Upper lobe of left lung (tissue), 6 donors: ENCODE measurements around the gene ACCSL. TPM values are rescaled to one million over a fixed set of nuclear protein-coding genes. Genes with fewer than 3 reads are reported as not detected.

Experiments
- ATAC-seq, 2 donors: fragments of 200-7000 bp; cut with Tn5 transposase; one replicate each; pipeline ENCODE4 v1.9.1; 2022; ENCODE audit warnings: mild to moderate bottlenecking in 2 of 2, moderate library complexity in 2 of 2; ENCODE audit not compliant: low FRiP score in 2 of 2
- DNase-seq, 2 donors: peaks; one replicate each; pipeline ENCODE4 v3.0.0-alpha.2; 2019 to 2020
- H3K27ac ChIP-seq, 4 donors: fragments of 200-600 bp; sonication (generic); one replicate each; pipeline ENCODE4 v1.5.1; 2016 to 2019
- H3K27me3 ChIP-seq, 4 donors: fragments of 200-600 bp; sonication (generic); one replicate each; pipeline ENCODE4 v1.5.1; 2017 to 2019
- H3K36me3 ChIP-seq, 4 donors: fragments of 200-600 bp; sonication (generic); one replicate each; pipeline ENCODE4 v1.5.1; 2016 to 2019
- H3K4me1 ChIP-seq, 4 donors: fragments of 200-600 bp; sonication (generic); one replicate each; pipeline ENCODE4 v1.5.1; 2018 to 2019
- H3K4me3 ChIP-seq, 4 donors: fragments of 200-600 bp; sonication (generic); one replicate each; pipeline ENCODE4 v1.5.1; 2017 to 2019; ENCODE audit warnings: mild to moderate bottlenecking in 2 of 4, moderate library complexity in 1 of 4
- H3K9me3 ChIP-seq, 4 donors: fragments of 200-600 bp; sonication (generic); one replicate each; pipeline ENCODE4 v1.5.1; 2018 to 2019
- CTCF ChIP-seq, 6 experiments: fragments of 450-650 bp in 4 of 6; fragments of 200-600 bp in 2 of 6; sonication (generic) in 2 of 6; IDR thresholded peaks; one replicate each; pipeline ENCODE4 v1.5.1; 2016 to 2019; ENCODE audit warnings: antibody characterized with exemption in 6 of 6
- EP300 ChIP-seq, 4 donors: sonication (generic); formaldehyde crosslinking; IDR thresholded peaks; one replicate each; pipeline ENCODE4 v1.5.1; 2017; ENCODE audit warnings: antibody characterized with exemption in 4 of 4, control low read depth in 2 of 4
- POLR2A ChIP-seq, 4 donors: fragments of 450-650 bp; IDR thresholded peaks; one replicate each; pipeline ENCODE4 v1.5.1; 2016 to 2017; ENCODE audit warnings: antibody characterized with exemption in 4 of 4, mild to moderate bottlenecking in 2 of 4
- POLR2AphosphoS5 ChIP-seq, 2 donors: sonication (generic); formaldehyde crosslinking; IDR thresholded peaks; one replicate each; pipeline ENCODE4 v1.5.1; 2017; ENCODE audit warnings: antibody characterized with exemption in 2 of 2
- WGBS, 2 donors: methylation state at CpG; one replicate each; pipeline ENCODE4 v1.1.5; 2017 to 2018; 5-methylcytosine and 5-hydroxymethylcytosine counted together
- total RNA-seq, 6 donors: library from RNA; depleted of rRNA in 4 of 6; stranded (reverse); fragments of >200 nt in 4 of 6; gene quantifications; one replicate each; pipeline versions ENCODE4 v1.1.0 to v1.2.1, GENCODE V29; 2016 to 2021
- donor health status: DM: no; HTN: no; CAD: no; lungs with moderate emphysema.
- donor health status: DM: no; HTN: yes; CAD: no; lungs with severe emphysema.

ACCSL gene
- total RNA-seq, 6 donors from 2014 or later, result not detected

- Histone ChIP-seq H3K4me1 (peaks cover 8 to 13% (median 9%) of the 10 kb centered on the region in 4 donors), H3K27ac (no peak overlapping the region), H3K9me3 (no peaks in the 10 kb centered on the region), H3K36me3 (no peaks in the 10 kb centered on the region), H3K4me3 (no peak overlapping the region), H3K27me3 (no peaks in the 10 kb centered on the region)
- no peak for TF ChIP-seq EP300 (IDR thresholded peaks at IDR 0.05)
- no peak for TF ChIP-seq POLR2A (IDR thresholded peaks at IDR 0.05)
- no peak for TF ChIP-seq CTCF (IDR thresholded peaks at IDR 0.05)
- TF ChIP-seq POLR2AphosphoS5 (IDR thresholded peaks at IDR 0.05), result no peak
- WGBS, 2 donors, result 74 to 88% methylated on average over 2 of the region's 2 CpGs
- no peak for DNase-seq
- no peak for ATAC-seq
Measured at GRCh38 chr11:44101098-44101497, 53.3 kb downstream of the ACCSL start.

- H3K27me3 ChIP-seq, result no peaks in the 10 kb centered on the region
- TF ChIP-seq CTCF (IDR thresholded peaks at IDR 0.05), result no peak
- no peak for TF ChIP-seq EP300 (IDR thresholded peaks at IDR 0.05)
- no peak for TF ChIP-seq POLR2AphosphoS5 (IDR thresholded peaks at IDR 0.05)
- TF ChIP-seq POLR2A (IDR thresholded peaks at IDR 0.05), result no peak
- H3K9me3 ChIP-seq, result no peaks in the 10 kb centered on the region
- DNase-seq (no peak), ATAC-seq (no peak)
- WGBS, 2 donors, result 78 to 80% methylated on average over 5 of the region's 5 CpGs
- no peak overlapping the region for H3K27ac ChIP-seq
- H3K4me3 ChIP-seq, result no peak overlapping the region
- no peaks in the 10 kb centered on the region for H3K4me1 ChIP-seq
- peaks cover 0 to 22% (median 12%) of the 10 kb centered on the region in 4 donors for H3K36me3 ChIP-seq
Measured at GRCh38 chr11:44104481-44105294, 56.9 kb downstream of the ACCSL start.

- Histone ChIP-seq H3K36me3 (peaks cover 0 to 36% (median 16%) of the 10 kb centered on the region in 4 donors), H3K27me3 (no peaks in the 10 kb centered on the region), H3K4me1 (peaks cover 0 to 12% (median 8%) of the 10 kb centered on the region in 4 donors), H3K9me3 (no peaks in the 10 kb centered on the region), H3K4me3 (no peak overlapping the region), H3K27ac (no peak overlapping the region)
- WGBS, 2 donors, result 82 to 90% methylated on average over 6 of the region's 6 CpGs
- DNase-seq, result no peak
- TF ChIP-seq POLR2AphosphoS5 (IDR thresholded peaks at IDR 0.05) (no peak), CTCF (IDR thresholded peaks at IDR 0.05) (no peak), POLR2A (IDR thresholded peaks at IDR 0.05) (no peak), EP300 (IDR thresholded peaks at IDR 0.05) (no peak)
- no peak for ATAC-seq
Measured at GRCh38 chr11:44108260-44108659, 60.5 kb downstream of the ACCSL start.

Other genes with a start within 250 kb of the ACCSL start
- gene ALKBH3, start 167.2 kb upstream of the ACCSL start, total RNA-seq, result 10 to 100 TPM; 23.9 to 60.8 (median 27.6) TPM
- gene C11orf96, start 105.3 kb upstream of the ACCSL start, total RNA-seq, result 100 to 1,000 TPM in 4 of 6 donors, 10 to 100 TPM in 2; 83.2 to 255 (median 168) TPM
- 100 to 1,000 TPM in 1 of 6 donors, 10 to 100 TPM in 5; 15.4 to 120 (median 34.0) TPM for gene ACCS, start 18.3 kb downstream of the ACCSL start, total RNA-seq
- gene EXT2, start 47.7 kb downstream of the ACCSL start, total RNA-seq, result 10 to 100 TPM; 45.3 to 64.0 (median 57.4) TPM